ENCODE data around the gene ANGPTL8. TPM values are rescaled to one million over a fixed set of nuclear protein-coding genes. Genes with fewer than 3 reads are reported as not detected.

Gene ANGPTL8
- total RNA-seq, 1 experiment from 2014 or later, result not detected

GRCh38 chr19:11230621-11231386 lies 8.6 kb upstream of the ANGPTL8 start:
- DNase-seq (ENCODE audit: low read depth), result no peak
- in situ Hi-C loops (cut with HindIII; ENCODE audit: low pct_unique_long_range_greater_than_20kb, low sequenced_read_pairs), result no loop called here

GRCh38 chr19:11232555-11232954 lies 6.9 kb upstream of the ANGPTL8 start:
- DNase-seq (ENCODE audit: low read depth), result no peak
- in situ Hi-C loops (cut with HindIII; ENCODE audit: low pct_unique_long_range_greater_than_20kb, low sequenced_read_pairs), result no loop called here

- DNase-seq (ENCODE audit: low read depth), result no peak
- in situ Hi-C loops (cut with HindIII; ENCODE audit: low pct_unique_long_range_greater_than_20kb, low sequenced_read_pairs), result no loop called here
Measured at GRCh38 chr19:11233073-11233472, 6.3 kb upstream of the ANGPTL8 start.

GRCh38 chr19:11234486-11235075 lies 4.8 kb upstream of the ANGPTL8 start:
- DNase-seq (ENCODE audit: low read depth), result no peak
- in situ Hi-C loops (cut with HindIII; ENCODE audit: low pct_unique_long_range_greater_than_20kb, low sequenced_read_pairs), result no loop called here

GRCh38 chr19:11236324-11237301 lies 2.8 kb upstream of the ANGPTL8 start:
- no peak for DNase-seq (ENCODE audit: low read depth)
- in situ Hi-C loops (cut with HindIII; ENCODE audit: low pct_unique_long_range_greater_than_20kb, low sequenced_read_pairs), result no loop called here

- in situ Hi-C loops (cut with HindIII; ENCODE audit: low pct_unique_long_range_greater_than_20kb, low sequenced_read_pairs), result no loop called here
- no peak for DNase-seq (ENCODE audit: low read depth)
Measured at GRCh38 chr19:11237321-11237720, 2.1 kb upstream of the ANGPTL8 start.

GRCh38 chr19:11238041-11238440 lies 1.4 kb upstream of the ANGPTL8 start:
- in situ Hi-C loops (cut with HindIII; ENCODE audit: low pct_unique_long_range_greater_than_20kb, low sequenced_read_pairs), result no loop called here
- DNase-seq (ENCODE audit: low read depth), result no peak

GRCh38 chr19:11238781-11239376 lies 540 bp upstream of the ANGPTL8 start:
- in situ Hi-C loops (cut with HindIII; ENCODE audit: low pct_unique_long_range_greater_than_20kb, low sequenced_read_pairs), result no loop called here
- DNase-seq (ENCODE audit: low read depth), result no peak

GRCh38 chr19:11240008-11240444 lies 607 bp downstream of the ANGPTL8 start:
- in situ Hi-C loops (cut with HindIII; ENCODE audit: low pct_unique_long_range_greater_than_20kb, low sequenced_read_pairs), result no loop called here
- DNase-seq (ENCODE audit: low read depth), result no peak

- in situ Hi-C loops (cut with HindIII; ENCODE audit: low pct_unique_long_range_greater_than_20kb, low sequenced_read_pairs), result no loop called here
- DNase-seq (ENCODE audit: low read depth), result no peak
Measured at GRCh38 chr19:11242025-11242424, 2.6 kb downstream of the ANGPTL8 start.

- in situ Hi-C loops (cut with HindIII; ENCODE audit: low pct_unique_long_range_greater_than_20kb, low sequenced_read_pairs), result no loop called here
Measured at GRCh38 chr19:11242864-11243797, 3.7 kb downstream of the ANGPTL8 start.

GRCh38 chr19:11243798-11244169 lies 4.4 kb downstream of the ANGPTL8 start:
- DNase-seq (ENCODE audit: low read depth), result no peak

More at GRCh38 chr19:11242864-11243797, 3.7 kb downstream of the ANGPTL8 start:
- peak; percentile 67 for DNase-seq (ENCODE audit: low read depth)

GRCh38 chr19:11244846-11245589 lies 5.6 kb downstream of the ANGPTL8 start:
- in situ Hi-C loops (cut with HindIII; ENCODE audit: low pct_unique_long_range_greater_than_20kb, low sequenced_read_pairs), result no loop called here
- no peak for DNase-seq (ENCODE audit: low read depth)

More at GRCh38 chr19:11243798-11244169, 4.4 kb downstream of the ANGPTL8 start:
- in situ Hi-C loops (cut with HindIII; ENCODE audit: low pct_unique_long_range_greater_than_20kb, low sequenced_read_pairs), result no loop called here

GRCh38 chr19:11246941-11247340 lies 7.5 kb downstream of the ANGPTL8 start:
- in situ Hi-C loops (cut with HindIII; ENCODE audit: low pct_unique_long_range_greater_than_20kb, low sequenced_read_pairs), result no loop called here
- no peak for DNase-seq (ENCODE audit: low read depth)

GRCh38 chr19:11247391-11247790 lies 8.0 kb downstream of the ANGPTL8 start:
- in situ Hi-C loops (cut with HindIII; ENCODE audit: low pct_unique_long_range_greater_than_20kb, low sequenced_read_pairs), result no loop called here
- DNase-seq (ENCODE audit: low read depth), result no peak

- DNase-seq (ENCODE audit: low read depth), result no peak
- in situ Hi-C loops (cut with HindIII; ENCODE audit: low pct_unique_long_range_greater_than_20kb, low sequenced_read_pairs), result no loop called here
Measured at GRCh38 chr19:11247934-11248333, 8.5 kb downstream of the ANGPTL8 start.

GRCh38 chr19:11248852-11249251 lies 9.4 kb downstream of the ANGPTL8 start:
- DNase-seq (ENCODE audit: low read depth), result no peak
- in situ Hi-C loops (cut with HindIII; ENCODE audit: low pct_unique_long_range_greater_than_20kb, low sequenced_read_pairs), result no loop called here

Measured in Caki2 (cell line).